ENCODE results near the gene PLOD2. TPM values are rescaled to one million over a fixed set of nuclear protein-coding genes. Genes with fewer than 3 reads are reported as not detected.

The PLOD2 gene
- total and polyA plus RNA-seq, 2 of the 4 experiments (the other 2 are of a cell fraction), result 84.0 to 117 TPM

DNA sequence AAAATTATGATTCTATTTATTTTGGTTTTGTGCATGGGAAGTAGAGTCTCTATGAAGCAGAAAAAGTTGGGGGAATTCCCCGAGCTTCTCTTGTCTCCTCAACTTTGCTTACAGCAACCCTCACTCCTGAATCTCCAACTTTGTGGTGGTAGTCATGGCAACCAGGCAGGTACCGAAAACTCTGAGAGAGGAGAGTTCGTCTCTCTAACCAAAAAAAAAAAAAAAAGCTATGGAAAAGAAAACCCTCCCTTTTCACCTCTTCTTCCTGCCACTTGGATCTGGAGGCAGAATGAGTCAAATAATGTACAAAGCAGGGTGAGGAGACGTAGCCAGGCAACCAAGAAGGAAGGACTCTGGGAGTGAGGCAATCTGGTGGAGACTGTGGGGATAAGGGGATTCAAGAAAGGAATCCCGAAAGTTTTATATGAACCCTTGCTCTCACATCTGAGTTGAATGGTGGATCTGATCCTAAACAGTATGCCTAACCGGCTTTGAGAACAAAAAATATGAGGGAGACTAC is 108.1 kb downstream of the PLOD2 start:
- Histone ChIP-seq H3K4me2 (ENCODE audit: low read depth, low read length) (no peak overlapping the region), H3K56ac (ENCODE audit: extremely low read depth, insufficient read depth, low read length) (no peak overlapping the region), H2BK120ac (ENCODE audit: low read depth, low read length) (no peak overlapping the region), H3K9me3 (ENCODE audit: control insufficient read depth, insufficient read depth, low read length) (no peaks in the 10 kb centered on the region), H3K9me1 (ENCODE audit: insufficient read depth, low read length) (no peaks in the 10 kb centered on the region), H3K79me1 (ENCODE audit: low read depth in 1 of 2, low read length in 2 of 2) (no peaks in the 10 kb centered on the region), H3K27me3 (ENCODE audit: control insufficient read depth, insufficient read depth, low read length) (no peaks in the 10 kb centered on the region), H3K4me3 (ENCODE audit: insufficient read depth, low read depth, low read length) (no peak overlapping the region), H2AK9ac (replicated peaks; ENCODE audit: low read depth, low read length, poor library complexity) (no peak overlapping the region), H2AFZ (replicated peaks; ENCODE audit: low read length, poor library complexity) (no peak overlapping the region), H4K91ac (ENCODE audit: insufficient read depth, low read depth, low read length) (no peak overlapping the region), H2BK5ac (ENCODE audit: low read depth, low read length, poor library complexity, severe bottlenecking) (no peak overlapping the region), H4K8ac (ENCODE audit: low read depth in 2 of 2, low read length in 2 of 2) (no peak overlapping the region), H3K14ac (replicated peaks; ENCODE audit: low read depth, low read length) (no peak overlapping the region), H2AK5ac (ENCODE audit: low read depth, low read length) (no peak overlapping the region), H3K4ac (ENCODE audit: low read depth, low read length) (no peak overlapping the region), H4K5ac (ENCODE audit: low read depth, low read length) (no peak overlapping the region), H4K20me1 (ENCODE audit: insufficient read depth, low read length) (no peaks in the 10 kb centered on the region), H3K27ac (ENCODE audit: insufficient read depth, low read length) (no peak overlapping the region), H3K18ac (ENCODE audit: low read depth, low read length) (no peak overlapping the region), H3K4me1 (ENCODE audit: control insufficient read depth, insufficient read depth, low read length) (no peaks in the 10 kb centered on the region; the same call in 1 of the 2 replicates), H2BK20ac (ENCODE audit: low read depth, low read length) (no peak overlapping the region), H3K23ac (ENCODE audit: low read depth, low read length) (no peak overlapping the region), H2BK15ac (ENCODE audit: low read depth, low read length) (no peak overlapping the region), H3K36me3 (ENCODE audit: control insufficient read depth, insufficient read depth, low read length) (no peaks in the 10 kb centered on the region), H3K9ac (ENCODE audit: low read depth, low read length) (no peak overlapping the region)
- intact Hi-C loops (cut with micrococcal nuclease) (loop anchor here (5.0 kb wide), 1 partner anchor 161 kb away; no protein-coding TSS in a partner anchor), dilution Hi-C loops (cut with HindIII; ENCODE audit: low sequenced_read_pairs, unreplicated experiment) (no loop called here), in situ Hi-C loops (cut with MboI; ENCODE audit: low sequenced_read_pairs) (no loop called here)
- ATAC-seq (ENCODE audit: low read depth) (no peak), DNase-seq (peak; percentile 10)
- ChIA-PET POLR2A (ENCODE audit: unreplicated experiment) (no interaction called here), CTCF (interaction anchor here (0.6 kb wide), 1 partner anchor 13 kb away, joined by 3 read pairs; no protein-coding TSS in a partner anchor)
- TF ChIP-seq RAD21 (IDR thresholded peaks at IDR 0.05; ENCODE audit: low read length) (no peak), BHLHE40 (IDR thresholded peaks at IDR 0.05; ENCODE audit: low read depth, low read length) (no peak), MAFK (IDR thresholded peaks at IDR 0.05; ENCODE audit: low read depth, low read length) (no peak), RCOR1 (IDR thresholded peaks at IDR 0.05; ENCODE audit: insufficient replicate concordance, low read length) (no peak), MXI1 (IDR thresholded peaks at IDR 0.05; ENCODE audit: borderline replicate concordance, low read depth, low read length) (no peak), NFE2L2 (IDR thresholded peaks at IDR 0.05; ENCODE audit: low read depth, low read length) (no peak), FOS (IDR thresholded peaks at IDR 0.05; ENCODE audit: low read depth, low read length) (no peak), CEBPB (IDR thresholded peaks at IDR 0.05; ENCODE audit: low read depth, low read length) (no peak), RFX5 (IDR thresholded peaks at IDR 0.05; ENCODE audit: low read depth, low read length) (no peak), POLR2A (IDR thresholded peaks at IDR 0.05; ENCODE audit: low read depth, low read length) (no peak), CHD1 (IDR thresholded peaks at IDR 0.05; ENCODE audit: low read depth, low read length) (no peak), MAZ (IDR thresholded peaks at IDR 0.05; ENCODE audit: borderline replicate concordance, low read depth, low read length) (no peak), SMC3 (IDR thresholded peaks at IDR 0.05; ENCODE audit: low read depth, low read length) (no peak)
- TF ChIP-seq, protein P1, sequence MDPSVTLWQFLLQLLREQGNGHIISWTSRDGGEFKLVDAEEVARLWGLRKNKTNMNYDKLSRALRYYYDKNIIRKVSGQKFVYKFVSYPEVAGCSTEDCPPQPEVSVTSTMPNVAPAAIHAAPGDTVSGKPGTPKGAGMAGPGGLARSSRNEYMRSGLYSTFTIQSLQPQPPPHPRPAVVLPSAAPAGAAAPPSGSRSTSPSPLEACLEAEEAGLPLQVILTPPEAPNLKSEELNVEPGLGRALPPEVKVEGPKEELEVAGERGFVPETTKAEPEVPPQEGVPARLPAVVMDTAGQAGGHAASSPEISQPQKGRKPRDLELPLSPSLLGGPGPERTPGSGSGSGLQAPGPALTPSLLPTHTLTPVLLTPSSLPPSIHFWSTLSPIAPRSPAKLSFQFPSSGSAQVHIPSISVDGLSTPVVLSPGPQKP (IDR thresholded peaks at IDR 0.05; ENCODE audit: borderline replicate concordance, low read depth, low read length), result no peak
- TF ChIP-seq, protein P2, sequence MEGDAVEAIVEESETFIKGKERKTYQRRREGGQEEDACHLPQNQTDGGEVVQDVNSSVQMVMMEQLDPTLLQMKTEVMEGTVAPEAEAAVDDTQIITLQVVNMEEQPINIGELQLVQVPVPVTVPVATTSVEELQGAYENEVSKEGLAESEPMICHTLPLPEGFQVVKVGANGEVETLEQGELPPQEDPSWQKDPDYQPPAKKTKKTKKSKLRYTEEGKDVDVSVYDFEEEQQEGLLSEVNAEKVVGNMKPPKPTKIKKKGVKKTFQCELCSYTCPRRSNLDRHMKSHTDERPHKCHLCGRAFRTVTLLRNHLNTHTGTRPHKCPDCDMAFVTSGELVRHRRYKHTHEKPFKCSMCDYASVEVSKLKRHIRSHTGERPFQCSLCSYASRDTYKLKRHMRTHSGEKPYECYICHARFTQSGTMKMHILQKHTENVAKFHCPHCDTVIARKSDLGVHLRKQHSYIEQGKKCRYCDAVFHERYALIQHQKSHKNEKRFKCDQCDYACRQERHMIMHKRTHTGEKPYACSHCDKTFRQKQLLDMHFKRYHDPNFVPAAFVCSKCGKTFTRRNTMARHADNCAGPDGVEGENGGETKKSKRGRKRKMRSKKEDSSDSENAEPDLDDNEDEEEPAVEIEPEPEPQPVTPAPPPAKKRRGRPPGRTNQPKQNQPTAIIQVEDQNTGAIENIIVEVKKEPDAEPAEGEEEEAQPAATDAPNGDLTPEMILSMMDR (conservative IDR thresholded peaks at IDR 0.05; ENCODE audit: low read depth, low read length), result no peak
- TF ChIP-seq, protein P3, sequence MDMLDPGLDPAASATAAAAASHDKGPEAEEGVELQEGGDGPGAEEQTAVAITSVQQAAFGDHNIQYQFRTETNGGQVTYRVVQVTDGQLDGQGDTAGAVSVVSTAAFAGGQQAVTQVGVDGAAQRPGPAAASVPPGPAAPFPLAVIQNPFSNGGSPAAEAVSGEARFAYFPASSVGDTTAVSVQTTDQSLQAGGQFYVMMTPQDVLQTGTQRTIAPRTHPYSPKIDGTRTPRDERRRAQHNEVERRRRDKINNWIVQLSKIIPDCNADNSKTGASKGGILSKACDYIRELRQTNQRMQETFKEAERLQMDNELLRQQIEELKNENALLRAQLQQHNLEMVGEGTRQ (IDR thresholded peaks at IDR 0.05; ENCODE audit: low read depth, low read length), result no peak
- no CpG with 5 or more reads among the region's 6 CpGs for WGBS, 2 experiments (ENCODE audit: extremely low coverage in 2 of 2, insufficient read length in 1 of 2)
- no TSS peak for BruUV-seq (replicated peaks)

Measured in IMR-90 (cell line).